HG03064 (cell line): Measurements from ENCODE around the gene ARHGAP21.
"Not testable (repeated sequence)": the region's sequence is repeated elsewhere in the genome, so short reads cannot be mapped to it uniquely, and the experiment has no call there.

ENCODE experiments used
- ATAC-seq: cut with Tn5 transposase; IDR thresholded peaks from one replicate; pipeline ENCODE4 v1.9.1; 2021; ENCODE audit warnings: low read depth; ENCODE audit not compliant: unreplicated experiment

ARHGAP21 gene

GRCh38 chr10:24643679-24644209, 79.9 kb downstream of the ARHGAP21 start:
- no peak for ATAC-seq

DNA sequence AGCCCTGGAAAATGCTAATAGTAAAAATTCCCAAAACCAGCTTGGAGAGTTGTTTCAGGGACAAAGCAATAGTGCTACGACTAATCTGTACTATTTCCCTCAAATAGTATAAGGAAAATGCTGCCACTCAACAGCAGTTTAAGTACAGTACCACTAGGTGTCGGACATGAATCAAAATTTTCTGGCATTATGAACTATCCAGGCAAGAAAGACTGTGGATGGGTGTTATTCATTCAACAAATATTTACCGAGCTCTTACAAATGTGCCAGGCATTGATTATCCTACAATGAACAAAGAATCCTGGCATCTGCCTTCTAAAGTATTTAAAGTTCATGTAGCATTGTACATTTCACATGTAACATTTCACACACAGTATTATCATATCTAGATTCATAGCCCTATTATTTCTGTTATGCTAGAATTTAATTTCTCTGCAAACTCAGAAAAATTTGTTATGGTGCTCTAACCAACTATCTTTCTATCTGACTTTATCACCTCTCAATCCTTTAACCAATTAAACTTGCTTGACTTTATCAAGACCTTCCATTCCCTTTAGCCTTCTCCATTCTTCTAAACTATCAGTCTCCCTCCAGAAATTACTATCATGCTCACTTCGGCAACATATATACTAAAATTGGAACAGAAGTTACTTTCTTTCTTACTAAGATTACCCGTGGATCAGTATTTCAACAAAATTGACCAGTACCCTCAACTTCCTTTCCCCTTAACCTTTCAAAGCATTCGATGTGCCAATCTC, 80.6 kb downstream of the ARHGAP21 start:
- ATAC-seq = no peak

- no peak for ATAC-seq
Measured at GRCh38 chr10:24639124-24639523, 84.6 kb downstream of the ARHGAP21 start.

GRCh38 chr10:24625778-24626177, 97.9 kb downstream of the ARHGAP21 start:
- ATAC-seq = no peak

- no peak for ATAC-seq
Measured at GRCh38 chr10:24623383-24623782, 100.3 kb downstream of the ARHGAP21 start.

- ATAC-seq = no peak
Measured at GRCh38 chr10:24622781-24623301, 100.8 kb downstream of the ARHGAP21 start.

DNA sequence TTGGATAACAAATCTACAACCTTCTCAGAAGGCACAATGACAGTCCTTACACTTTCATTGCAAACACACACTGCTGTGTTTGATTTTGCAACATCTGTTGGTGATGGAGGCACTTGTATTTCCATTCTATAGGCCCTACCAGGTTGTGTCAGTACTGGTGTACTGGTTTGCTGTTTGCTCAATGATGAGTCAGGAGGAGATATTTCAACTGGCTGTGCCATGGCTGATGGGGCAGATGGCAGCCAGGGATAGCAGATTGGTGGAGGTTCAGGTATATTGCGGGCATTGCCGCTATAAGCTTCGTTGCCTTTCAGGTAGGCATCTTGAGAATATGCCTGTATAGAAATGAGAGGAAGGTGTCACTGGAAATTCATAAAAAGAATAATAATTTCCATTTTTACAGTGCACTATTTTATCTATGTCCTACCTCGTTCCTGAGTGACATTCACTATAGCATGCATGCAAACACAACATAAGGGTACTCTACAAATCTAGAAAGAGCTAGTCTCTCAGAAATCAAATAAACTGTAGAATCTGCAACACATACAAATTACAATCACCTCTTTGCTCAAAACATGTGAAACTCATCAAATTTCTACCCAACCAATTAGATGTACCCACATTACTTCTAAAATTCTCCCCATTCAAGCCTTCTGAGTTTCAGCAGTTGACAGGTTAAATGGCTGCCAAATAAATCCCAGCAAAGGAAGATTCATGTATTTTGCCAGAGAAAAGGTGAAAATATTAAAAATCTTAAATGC, 102.5 kb downstream of the ARHGAP21 start:
- ATAC-seq = not testable (repeated sequence)

- ATAC-seq = not testable (repeated sequence)
Measured at GRCh38 chr10:24619994-24620310, 103.7 kb downstream of the ARHGAP21 start.

GRCh38 chr10:24619291-24619993, 104.2 kb downstream of the ARHGAP21 start:
- ATAC-seq = not testable (repeated sequence)

- ATAC-seq = no peak
Measured at GRCh38 chr10:24618401-24618800, 105.3 kb downstream of the ARHGAP21 start.

- no peak for ATAC-seq
Measured at GRCh38 chr10:24617771-24618396, 105.8 kb downstream of the ARHGAP21 start.

GRCh38 chr10:24616536-24616935, 107.2 kb downstream of the ARHGAP21 start:
- ATAC-seq = no peak

DNA sequence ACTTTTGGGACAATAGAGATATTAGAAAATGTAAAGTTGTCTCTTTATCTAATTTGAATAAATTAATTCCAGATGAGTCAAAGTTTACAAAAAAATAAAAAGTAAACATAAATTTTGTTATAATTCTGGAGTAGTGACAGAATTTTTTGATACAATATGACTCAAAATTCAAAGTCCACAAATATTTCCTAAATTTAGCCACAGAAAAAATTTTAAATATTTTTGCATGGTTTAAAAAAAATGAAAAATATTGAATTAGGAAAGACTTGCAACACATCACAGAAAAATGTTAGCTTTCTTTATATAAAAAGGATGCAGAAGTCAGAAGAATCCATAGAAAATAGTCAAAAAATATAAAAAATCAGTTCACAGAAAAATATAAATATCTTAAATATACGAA, 117.7 kb downstream of the ARHGAP21 start:
- ATAC-seq = no peak

- no peak for ATAC-seq
Measured at GRCh38 chr10:24605141-24605540, 118.5 kb downstream of the ARHGAP21 start.

GRCh38 chr10:24603333-24603732, 120.4 kb downstream of the ARHGAP21 start:
- ATAC-seq = no peak

- ATAC-seq = no peak
Measured at GRCh38 chr10:24597961-24598360, 125.7 kb downstream of the ARHGAP21 start.

DNA sequence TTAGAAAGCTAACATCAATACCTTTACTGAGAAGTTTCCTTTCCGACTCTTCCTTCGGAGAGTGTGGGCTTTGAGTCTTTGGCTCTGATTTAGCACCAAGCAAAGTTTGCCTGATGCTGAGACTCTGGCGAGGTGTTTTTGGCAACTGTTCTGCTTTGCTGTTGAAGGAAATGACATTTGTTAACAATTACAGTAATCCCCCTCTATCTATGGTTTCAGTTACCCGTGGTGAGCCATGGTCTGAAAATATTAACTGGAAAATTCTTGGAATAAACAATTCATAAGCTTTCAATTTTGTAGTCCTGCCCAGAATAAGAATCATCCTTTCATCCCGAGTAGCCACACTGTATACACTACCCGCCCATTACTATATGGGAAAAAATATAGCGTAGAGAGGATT, 126.3 kb downstream of the ARHGAP21 start:
- ATAC-seq = no peak

- no peak for ATAC-seq
Measured at GRCh38 chr10:24596217-24596930, 127.3 kb downstream of the ARHGAP21 start.

- no peak for ATAC-seq
Measured at GRCh38 chr10:24590697-24591457, 132.8 kb downstream of the ARHGAP21 start.
